Embryonic facial prominence (tissue), 1 donor: ENCODE data around the gene SLC39A11.
"Not testable (repeated sequence)": the region's sequence is repeated elsewhere in the genome, so short reads cannot be mapped to it uniquely, and the experiment has no call there.

Experiments
- DNase-seq: peaks from one replicate; pipeline ENCODE4 v3.0.0-alpha.2; 2016; ENCODE audit errors: extremely low spot score

Gene SLC39A11

DNA sequence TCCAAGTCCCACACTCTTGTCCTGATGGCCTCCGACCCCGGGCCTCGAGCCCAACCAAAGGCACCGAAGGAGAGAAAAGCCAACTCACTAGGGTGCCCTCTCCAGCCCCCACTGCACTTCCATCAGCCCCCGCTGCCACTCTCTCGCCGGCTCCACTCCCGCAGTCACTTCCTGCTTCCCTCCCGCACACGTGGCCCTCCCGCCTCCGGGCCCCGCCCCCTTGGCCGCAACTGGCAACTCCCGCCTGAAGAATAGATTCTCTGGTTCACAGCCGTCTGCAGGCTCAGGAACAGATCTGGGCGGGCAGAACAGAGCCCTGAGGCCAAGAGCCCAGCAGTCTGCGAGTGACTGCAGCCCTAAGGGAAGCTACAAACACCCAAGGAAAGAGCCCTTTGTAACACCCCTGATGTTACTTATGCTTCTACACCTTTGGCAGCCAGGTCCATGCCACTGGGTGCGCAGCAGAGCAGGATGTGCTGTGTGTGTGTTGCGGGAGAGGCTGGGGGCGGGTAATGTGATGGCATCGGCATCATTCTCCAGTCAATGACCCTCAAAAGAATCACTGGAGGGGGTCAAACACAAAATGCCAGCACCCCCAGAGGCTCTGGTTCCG lies at the start of gene SLC39A11:
Gene SLC39A11, minus strand, starts transcription at position 166 of the 613 bp plus-strand sequence. CDS start 3,924 bp downstream, outside the sequence.
- DNase-seq = peak; percentile 88

- no peak for DNase-seq
Measured at GRCh38 chr17:73141411-73141810, 48.9 kb upstream of the SLC39A11 start.

DNA sequence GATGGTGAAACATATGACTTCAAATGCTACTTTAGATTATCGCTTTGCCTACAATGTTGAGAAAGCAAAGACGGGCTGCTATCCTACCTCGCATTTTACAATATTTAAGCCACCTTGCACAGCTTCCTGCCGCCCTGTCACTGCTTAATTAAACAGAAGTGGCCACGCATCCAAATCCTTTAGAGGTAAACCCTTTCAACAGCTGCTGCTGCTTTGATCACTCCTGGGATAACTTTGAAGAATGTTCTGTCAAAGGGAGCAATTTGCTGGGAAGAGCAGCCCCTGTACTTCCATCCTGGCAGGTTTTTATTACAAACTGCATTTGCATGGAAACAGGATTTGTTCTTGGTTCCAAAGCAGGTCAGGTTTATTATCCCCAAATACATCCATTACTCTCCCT lies 48.1 kb upstream of the SLC39A11 start:
- DNase-seq = no peak

DNA sequence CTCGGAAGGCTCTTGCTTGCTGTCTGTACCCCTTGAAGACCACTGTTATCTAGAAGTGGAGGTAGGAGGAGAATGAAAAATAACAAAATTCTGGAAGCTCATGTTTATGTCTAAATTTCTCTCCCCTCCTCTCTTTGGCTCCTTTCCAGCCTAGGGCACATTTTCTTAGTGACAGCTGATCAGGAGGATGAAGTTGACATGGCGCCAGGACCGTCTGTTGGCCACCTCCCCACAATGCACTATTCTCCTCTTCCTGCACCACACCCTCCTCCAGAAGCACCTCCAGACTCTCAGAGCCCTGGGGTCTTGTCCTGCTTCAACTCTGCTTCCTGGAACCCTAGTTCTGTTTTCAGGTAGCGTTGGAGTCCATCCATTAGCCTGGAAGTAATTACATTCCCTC lies 46.8 kb upstream of the SLC39A11 start:
- no peak for DNase-seq

- DNase-seq = no peak
Measured at GRCh38 chr17:73138541-73139138, 46.2 kb upstream of the SLC39A11 start.

GRCh38 chr17:73137376-73137775 lies 44.9 kb upstream of the SLC39A11 start:
- DNase-seq = no peak

DNA sequence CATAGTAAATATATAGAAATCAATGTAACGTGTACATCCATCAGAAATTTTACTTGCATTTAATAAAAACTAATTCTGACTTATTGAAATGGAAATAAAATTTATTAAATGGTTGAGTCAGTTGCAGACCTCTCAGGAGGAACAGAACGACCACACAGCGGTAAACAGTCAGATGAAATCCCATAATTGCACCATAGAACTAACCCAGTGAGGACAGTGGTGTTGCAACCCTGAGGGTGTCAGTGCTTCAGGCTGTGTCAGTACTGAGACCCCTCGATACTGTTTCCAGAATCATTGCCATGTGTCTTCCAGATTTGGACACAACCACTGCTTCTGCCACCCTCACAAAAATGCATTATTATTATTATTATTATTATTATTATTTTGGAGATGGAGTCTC lies 43.3 kb upstream of the SLC39A11 start:
- DNase-seq = no peak

DNA sequence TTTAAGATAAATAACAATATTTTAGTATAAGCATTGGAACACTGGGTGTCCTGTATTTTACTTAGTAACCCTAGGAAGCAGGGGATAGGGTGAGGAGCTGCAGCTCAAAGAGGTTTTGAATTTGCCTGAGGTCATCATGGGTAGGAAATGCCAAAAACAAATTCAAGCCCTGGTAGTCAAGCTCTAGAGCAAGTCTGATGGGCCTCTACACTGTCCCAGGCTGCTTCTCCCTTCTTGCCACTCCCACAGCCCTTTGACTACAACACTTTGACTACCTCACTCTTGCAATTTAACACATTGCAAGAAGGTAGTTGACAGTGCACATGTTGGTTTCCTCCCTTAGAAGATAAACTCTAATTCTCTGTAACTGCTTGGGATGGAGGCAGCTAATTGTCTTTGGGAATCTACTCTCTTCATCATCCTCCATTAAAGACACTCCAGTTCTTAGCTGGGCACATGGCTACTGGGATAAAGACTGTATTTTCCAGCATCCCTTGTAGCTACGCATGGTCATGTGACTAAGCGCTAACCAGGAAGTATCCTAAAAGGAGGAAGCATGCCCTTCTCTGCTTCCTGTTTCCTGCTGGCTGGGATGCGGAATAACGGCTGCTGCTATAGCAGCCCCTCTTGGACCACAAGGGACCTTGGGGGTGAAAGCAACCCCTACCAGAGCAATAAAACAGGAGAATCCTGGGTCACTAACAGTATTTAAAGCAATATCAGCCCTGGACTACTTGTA lies 41.6 kb upstream of the SLC39A11 start:
- no peak for DNase-seq

GRCh38 chr17:73132085-73132492 lies 39.6 kb upstream of the SLC39A11 start:
- DNase-seq = no peak

DNA sequence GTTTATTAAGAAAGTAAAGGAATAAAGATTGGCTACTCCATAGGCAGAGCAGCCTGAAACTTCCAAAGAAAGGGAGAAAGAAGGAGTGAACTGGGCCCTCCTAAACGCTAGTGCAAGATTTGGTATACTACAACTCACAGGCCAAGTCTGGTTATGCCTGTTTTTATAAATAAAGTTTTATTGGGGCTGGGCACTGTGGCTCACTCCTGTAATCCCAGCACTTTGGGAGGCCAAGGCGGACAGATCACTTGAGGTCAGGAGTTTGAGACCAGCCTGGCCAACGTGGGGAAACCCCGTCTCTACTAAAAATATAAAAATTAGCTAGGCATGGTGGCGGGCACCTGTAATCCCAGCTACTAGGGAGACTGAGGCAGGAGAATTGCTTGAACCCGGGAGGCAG lies 39.0 kb upstream of the SLC39A11 start:
- DNase-seq = not testable (repeated sequence)

DNA sequence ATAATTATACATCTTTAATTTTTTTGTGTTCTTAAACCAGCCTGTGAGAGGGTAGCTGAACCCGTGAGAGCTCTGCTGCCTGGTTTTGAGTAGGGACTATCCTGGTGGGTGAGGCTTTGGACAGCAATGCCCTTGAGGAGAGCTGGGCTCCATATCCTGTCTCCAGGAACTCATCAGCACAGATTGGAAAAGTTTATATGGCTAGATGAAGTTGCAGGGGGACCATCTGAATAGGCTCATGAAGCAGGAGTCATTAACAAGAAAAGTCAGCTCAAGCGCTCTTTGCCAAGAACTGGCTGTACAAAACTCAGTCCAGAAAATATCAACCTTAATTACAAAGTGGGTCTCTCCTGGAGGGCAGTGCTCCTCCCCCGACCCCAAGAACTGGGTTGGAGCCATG lies 38.5 kb upstream of the SLC39A11 start:
- DNase-seq = peak; percentile 34

DNA sequence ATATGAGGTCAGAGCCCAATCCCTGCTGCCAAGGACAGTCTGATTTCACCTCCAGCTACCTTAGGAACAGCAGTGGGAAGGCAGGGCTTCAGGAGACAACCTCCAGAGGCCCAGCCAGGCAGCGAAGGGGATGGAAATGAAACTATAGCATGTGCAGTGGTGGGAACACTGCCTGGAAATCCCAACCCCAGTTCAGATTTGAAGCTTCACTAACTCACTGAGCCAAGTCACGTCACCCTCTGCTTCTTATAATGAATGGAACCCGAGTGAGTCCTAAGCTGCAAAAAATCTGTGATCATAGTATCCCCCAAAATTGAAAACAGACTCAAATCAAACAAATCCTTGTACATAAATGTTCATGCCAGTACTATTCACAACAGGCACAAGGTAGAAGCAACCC lies 36.0 kb upstream of the SLC39A11 start:
- DNase-seq = peak; percentile 77

- DNase-seq = no peak
Measured at GRCh38 chr17:73126716-73127473, 34.4 kb upstream of the SLC39A11 start.

DNA sequence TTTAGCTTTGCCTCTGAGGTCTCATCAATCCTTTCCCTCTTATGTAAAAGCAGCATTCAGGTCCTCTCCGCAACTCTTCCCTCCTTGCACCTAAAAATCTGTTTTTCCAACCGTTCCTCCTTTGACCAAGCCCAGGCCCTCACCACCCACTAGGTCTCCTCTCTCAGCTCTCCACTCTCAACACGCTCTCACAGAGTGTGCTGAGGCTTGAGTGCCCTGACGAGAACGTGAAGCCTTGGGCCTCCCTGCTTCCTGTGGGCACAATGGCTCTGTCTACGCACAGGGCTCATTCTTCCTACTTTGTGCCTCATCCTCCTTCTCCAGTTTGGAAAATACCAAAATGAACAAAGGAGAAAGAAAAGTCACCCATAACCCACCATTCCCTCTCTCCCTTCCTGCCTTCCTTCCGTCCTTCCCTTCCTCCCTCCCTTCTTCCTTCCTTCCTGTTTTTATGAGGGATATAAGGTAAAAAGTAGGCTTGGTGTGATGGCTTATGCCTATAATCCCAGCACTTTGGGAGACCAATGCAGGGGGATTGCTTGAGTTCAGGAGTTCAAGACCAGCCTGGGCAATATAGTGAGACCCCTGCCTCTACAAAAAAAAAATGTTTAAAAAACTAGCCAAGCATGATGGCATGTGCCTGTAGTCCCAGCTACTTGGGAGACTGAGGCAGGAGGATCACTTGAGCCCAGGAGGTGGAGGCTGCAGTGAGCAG lies 31.3 kb upstream of the SLC39A11 start:
- no peak for DNase-seq

- DNase-seq = no peak
Measured at GRCh38 chr17:73122953-73123605, 30.6 kb upstream of the SLC39A11 start.

DNA sequence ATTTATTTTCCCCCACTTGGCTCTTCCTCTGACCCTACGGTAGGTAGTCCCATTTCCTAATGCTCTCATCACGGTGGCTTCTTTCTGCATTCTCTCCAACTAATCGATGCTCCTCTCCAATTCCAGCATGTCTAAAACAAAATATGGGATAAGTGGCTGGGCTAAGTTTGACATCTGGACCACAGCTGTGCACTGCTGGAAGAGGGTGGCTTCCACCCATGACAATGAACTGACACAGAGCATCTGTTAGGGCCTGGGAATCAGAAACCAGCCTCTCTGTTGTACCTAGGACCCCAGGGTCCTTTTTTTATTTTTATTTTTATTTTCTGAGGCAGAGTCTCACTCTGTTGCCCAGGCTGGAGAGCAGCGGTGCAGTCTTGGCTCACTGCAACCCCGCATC lies 29.0 kb upstream of the SLC39A11 start:
- DNase-seq = no peak

GRCh38 chr17:73119631-73120030 lies 27.1 kb upstream of the SLC39A11 start:
- DNase-seq = no peak

GRCh38 chr17:73118951-73119391 lies 26.5 kb upstream of the SLC39A11 start:
- no peak for DNase-seq

DNA sequence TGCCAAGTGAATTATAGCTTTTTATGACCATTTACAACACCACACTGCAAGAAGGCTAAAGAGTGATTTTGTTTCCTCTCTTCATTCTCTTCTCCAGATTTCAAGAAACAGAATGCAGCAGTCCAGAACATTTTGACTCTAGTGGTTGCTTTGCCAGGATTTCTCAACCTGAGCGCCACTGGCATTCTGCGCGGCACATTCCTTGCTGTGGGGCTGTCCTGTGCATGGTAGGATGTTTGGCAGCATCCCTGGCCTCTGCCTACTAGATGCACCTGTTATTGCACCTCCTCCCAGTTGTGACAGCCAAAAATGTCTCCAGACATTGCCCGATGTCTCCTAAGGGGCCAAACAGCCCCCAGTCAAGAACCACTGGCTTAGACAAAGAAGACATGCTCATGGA lies 25.7 kb upstream of the SLC39A11 start:
- no peak for DNase-seq

DNA sequence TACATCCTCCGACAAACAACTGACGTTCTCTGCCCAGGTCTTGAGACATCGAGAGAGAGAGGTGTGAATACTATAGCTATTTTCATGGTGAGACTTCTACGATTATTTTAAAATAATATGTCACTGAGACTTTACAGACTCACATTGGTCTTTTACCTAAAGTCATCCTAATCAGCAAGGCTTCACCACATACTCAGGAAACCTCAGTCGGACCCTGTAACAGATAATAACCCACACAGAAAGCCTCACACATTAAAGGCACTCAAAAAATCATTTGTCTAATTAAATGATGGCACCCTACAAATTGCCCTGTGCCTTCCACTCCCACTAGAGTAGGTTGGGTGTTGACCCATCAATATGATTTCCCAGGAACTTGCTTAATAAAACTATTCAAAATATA lies 19.8 kb upstream of the SLC39A11 start:
- DNase-seq = no peak

- no peak for DNase-seq
Measured at GRCh38 chr17:73111386-73111785, 18.9 kb upstream of the SLC39A11 start.
